ENCODE data around the gene CABLES1. TPM values are rescaled to one million over a fixed set of nuclear protein-coding genes. Genes with fewer than 3 reads are reported as not detected.

CABLES1 gene
- polyA plus RNA-seq, 3 donors = 0.09 to 0.15 TPM; not detected in 1

DNA sequence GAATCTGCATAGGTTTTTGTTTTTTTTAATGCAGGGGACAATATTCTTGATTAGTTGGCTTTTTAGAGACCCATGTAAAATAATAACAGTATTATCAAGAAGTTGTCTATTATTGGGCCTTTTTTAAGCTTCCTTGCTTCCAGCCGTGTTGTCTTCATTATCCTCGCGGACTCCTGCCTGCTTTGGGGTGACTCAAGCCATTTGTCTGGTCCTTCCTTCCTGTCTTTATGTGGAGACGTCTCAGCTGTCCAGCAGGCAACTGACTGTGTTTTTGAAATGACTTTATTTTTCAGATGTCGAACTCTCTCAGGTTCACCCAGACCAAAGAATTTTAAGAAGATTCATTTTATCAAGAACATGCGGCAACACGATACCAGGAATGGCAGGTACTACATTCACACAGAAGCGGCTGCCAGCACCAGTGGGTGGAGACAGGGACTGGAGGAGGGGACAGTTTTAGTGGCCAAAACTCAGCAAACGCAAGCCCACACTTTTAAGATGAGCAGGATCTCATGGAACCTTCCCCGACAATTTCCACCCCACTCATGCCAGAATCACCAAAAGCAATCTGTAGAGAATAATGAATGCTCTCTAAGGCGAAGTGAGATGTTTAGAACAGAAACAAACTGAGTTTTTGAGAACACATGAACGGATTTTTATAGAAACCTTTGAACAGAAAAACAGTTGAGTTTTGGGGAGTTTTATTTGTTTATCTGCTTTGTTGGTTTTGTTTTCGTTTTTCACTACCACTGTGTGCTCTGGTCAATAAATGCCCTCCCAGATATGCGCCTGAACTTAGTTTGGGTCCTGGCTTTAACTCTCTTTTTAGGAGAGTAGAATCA, 59.1 kb downstream of the CABLES1 start:
- Histone ChIP-seq H3K4me2 (replicated peaks; ENCODE audit: extremely low read depth, low read length, poor library complexity, severe bottlenecking) (no peak overlapping the region), H3K4me1 (ENCODE audit: control insufficient read depth in 1 of 2, insufficient read depth in 2 of 2, low read length in 2 of 2) (no peaks in the 10 kb centered on the region), H3K9ac (ENCODE audit: insufficient read depth, low read length, poor library complexity, severe bottlenecking) (no peak overlapping the region)

DNA sequence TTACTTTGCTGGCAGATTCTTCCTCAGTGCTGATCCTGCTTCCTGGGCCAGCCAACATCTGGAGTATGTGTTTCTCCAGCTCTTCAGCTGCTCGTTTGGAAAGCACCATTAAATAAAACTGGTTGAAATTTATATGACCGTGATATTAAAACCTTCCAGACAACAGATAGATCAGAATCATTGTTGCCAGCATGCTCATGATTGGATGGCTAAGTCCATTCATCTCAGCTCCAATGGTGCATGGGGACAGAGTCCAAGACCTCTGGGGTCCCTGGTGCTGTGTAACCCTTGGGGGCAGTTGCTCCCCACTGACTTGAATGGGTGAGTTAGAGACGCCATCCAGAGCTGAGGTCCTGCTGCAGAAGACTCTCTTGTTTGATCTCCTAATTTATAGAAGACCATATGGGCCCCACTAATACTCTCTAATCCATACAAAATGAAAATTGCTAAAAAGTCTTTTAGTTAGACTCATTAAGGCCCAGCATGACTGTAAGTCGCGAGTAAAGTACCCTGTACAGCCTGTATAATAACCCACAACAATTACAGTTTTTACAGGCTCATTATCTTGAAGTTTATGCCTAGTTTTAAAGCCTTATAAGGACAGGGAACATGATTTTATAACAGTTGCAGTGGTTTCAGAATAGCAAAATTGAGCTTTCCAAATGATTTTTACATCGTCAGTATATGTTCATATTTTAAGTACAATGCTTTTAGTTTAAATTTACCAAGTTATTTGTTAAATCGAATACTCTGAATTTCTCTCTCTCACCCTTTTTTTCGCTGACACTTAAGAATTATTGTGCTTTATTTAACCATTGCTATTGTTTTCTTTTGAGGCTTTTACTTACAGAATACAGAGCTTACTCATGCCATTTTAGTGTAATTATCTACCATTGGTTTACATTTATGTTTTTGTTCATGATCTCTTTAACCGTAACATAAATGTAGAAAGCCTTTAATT, 60.0 kb downstream of the CABLES1 start:
- TF ChIP-seq, protein P1, sequence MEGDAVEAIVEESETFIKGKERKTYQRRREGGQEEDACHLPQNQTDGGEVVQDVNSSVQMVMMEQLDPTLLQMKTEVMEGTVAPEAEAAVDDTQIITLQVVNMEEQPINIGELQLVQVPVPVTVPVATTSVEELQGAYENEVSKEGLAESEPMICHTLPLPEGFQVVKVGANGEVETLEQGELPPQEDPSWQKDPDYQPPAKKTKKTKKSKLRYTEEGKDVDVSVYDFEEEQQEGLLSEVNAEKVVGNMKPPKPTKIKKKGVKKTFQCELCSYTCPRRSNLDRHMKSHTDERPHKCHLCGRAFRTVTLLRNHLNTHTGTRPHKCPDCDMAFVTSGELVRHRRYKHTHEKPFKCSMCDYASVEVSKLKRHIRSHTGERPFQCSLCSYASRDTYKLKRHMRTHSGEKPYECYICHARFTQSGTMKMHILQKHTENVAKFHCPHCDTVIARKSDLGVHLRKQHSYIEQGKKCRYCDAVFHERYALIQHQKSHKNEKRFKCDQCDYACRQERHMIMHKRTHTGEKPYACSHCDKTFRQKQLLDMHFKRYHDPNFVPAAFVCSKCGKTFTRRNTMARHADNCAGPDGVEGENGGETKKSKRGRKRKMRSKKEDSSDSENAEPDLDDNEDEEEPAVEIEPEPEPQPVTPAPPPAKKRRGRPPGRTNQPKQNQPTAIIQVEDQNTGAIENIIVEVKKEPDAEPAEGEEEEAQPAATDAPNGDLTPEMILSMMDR (IDR thresholded peaks at IDR 0.05) = no peak
- H3K9me3 ChIP-seq (replicated peaks in 1 of 2; ENCODE audit: control insufficient read depth in 1 of 2, insufficient read depth in 1 of 2, low read length in 2 of 2) = no peaks in the 10 kb centered on the region
- H3K9me3 Mint-ChIP-seq = no peaks in the 10 kb centered on the region
- no peaks in the 10 kb centered on the region for H3K36me3 ChIP-seq (replicated peaks in 1 of 2; ENCODE audit: control insufficient read depth in 1 of 2, insufficient read depth in 2 of 2, low read length in 2 of 2)
- H3K36me3 Mint-ChIP-seq = no peaks in the 10 kb centered on the region
- no peak overlapping the region for H3K4me3 Mint-ChIP-seq
- no peaks in the 10 kb centered on the region for H3K4me1 ChIP-seq (ENCODE audit: control insufficient read depth in 1 of 2, insufficient read depth in 2 of 2, low read length in 2 of 2)
- peaks cover 0 to 5% (median 3%) of the 10 kb centered on the region in 3 donors for H3K27me3 Mint-ChIP-seq (ENCODE audit: low read depth in 3 of 3)
- intact Hi-C loops (cut with micrococcal nuclease) = no loop called here
- WGBS (ENCODE audit: insufficient coverage) = 88% methylated on average over 2 of the region's 9 CpGs
- no peaks in the 10 kb centered on the region for H4K20me1 ChIP-seq (ENCODE audit: insufficient read depth, low read length)
- H3K27ac ChIP-seq (ENCODE audit: low read depth in 1 of 2, low read length in 2 of 2) = no peak overlapping the region
- H3K79me2 ChIP-seq (ENCODE audit: insufficient read depth, low read length) = no peaks in the 10 kb centered on the region
- peaks cover 6% of the 10 kb centered on the region for H3K4me1 Mint-ChIP-seq
- no peak overlapping the region for H3K4me3 ChIP-seq (replicated peaks in 1 of 3; ENCODE audit: low read depth in 2 of 3, low read length in 3 of 3)
- no peaks in the 10 kb centered on the region for H3K27me3 ChIP-seq (ENCODE audit: control insufficient read depth in 2 of 2, insufficient read depth in 2 of 2, low read length in 2 of 2)
- H3K27ac Mint-ChIP-seq = no peak overlapping the region
- DNase-seq = no peak
- no peak overlapping the region for H3K4me2 ChIP-seq (replicated peaks; ENCODE audit: extremely low read depth, low read length, poor library complexity, severe bottlenecking)
- no peak overlapping the region for H3K9ac ChIP-seq (ENCODE audit: insufficient read depth, low read length, poor library complexity, severe bottlenecking)
- no peak overlapping the region for H2AFZ ChIP-seq (ENCODE audit: insufficient read depth, low read depth, low read length, poor library complexity, severe bottlenecking)

More for the DNA sequence above, 59.1 kb downstream of the CABLES1 start:
- no peak for DNase-seq
- H3K27ac Mint-ChIP-seq = no peak overlapping the region
- Histone ChIP-seq H3K79me2 (ENCODE audit: insufficient read depth, low read length) (no peaks in the 10 kb centered on the region), H3K36me3 (replicated peaks in 1 of 2; ENCODE audit: control insufficient read depth in 1 of 2, insufficient read depth in 2 of 2, low read length in 2 of 2) (no peaks in the 10 kb centered on the region), H3K27ac (ENCODE audit: low read depth in 1 of 2, low read length in 2 of 2) (no peak overlapping the region), H2AFZ (ENCODE audit: insufficient read depth, low read depth, low read length, poor library complexity, severe bottlenecking) (no peak overlapping the region), H4K20me1 (ENCODE audit: insufficient read depth, low read length) (no peaks in the 10 kb centered on the region), H3K9me3 (replicated peaks in 1 of 2; ENCODE audit: control insufficient read depth in 1 of 2, insufficient read depth in 1 of 2, low read length in 2 of 2) (no peaks in the 10 kb centered on the region), H3K4me3 (replicated peaks in 1 of 3; ENCODE audit: low read depth in 2 of 3, low read length in 3 of 3) (no peak overlapping the region), H3K27me3 (ENCODE audit: control insufficient read depth in 2 of 2, insufficient read depth in 2 of 2, low read length in 2 of 2) (no peaks in the 10 kb centered on the region)
- no peak overlapping the region for H3K4me3 Mint-ChIP-seq
- peaks cover 0 to 5% (median 3%) of the 10 kb centered on the region in 3 donors for H3K27me3 Mint-ChIP-seq (ENCODE audit: low read depth in 3 of 3)
- intact Hi-C loops (cut with micrococcal nuclease) = no loop called here
- 77% methylated on average over 9 of the region's 14 CpGs for WGBS (ENCODE audit: insufficient coverage)
- TF ChIP-seq, protein P1 (IDR thresholded peaks at IDR 0.05) = no peak
- no peaks in the 10 kb centered on the region for H3K36me3 Mint-ChIP-seq
- H3K4me1 Mint-ChIP-seq = peaks cover 6% of the 10 kb centered on the region
- H3K9me3 Mint-ChIP-seq = no peaks in the 10 kb centered on the region
